ENCODE data around the gene CDH26. TPM values are rescaled to one million over a fixed set of nuclear protein-coding genes. Genes with fewer than 3 reads are reported as not detected.

CDH26 gene
- total and polyA plus RNA-seq, 2 experiments from 2014 or later, result 2.0 TPM

- no peak overlapping the region for H3K4me2 ChIP-seq
- no peak for DNase-seq (ENCODE audit: low spot score)
- H3K27ac Mint-ChIP-seq, result no peak overlapping the region
Measured at GRCh38 chr20:59987135-59987534, 28.9 kb downstream of the CDH26 start.

More at GRCh38 chr20:59987135-59987534, 28.9 kb downstream of the CDH26 start:
- no peaks in the 10 kb centered on the region for H3K36me3 ChIP-seq (ENCODE audit: insufficient read depth)
- no peaks in the 10 kb centered on the region for H3F3A ChIP-seq (replicated peaks; ENCODE audit: low read depth)
- H3K4me1 ChIP-seq (ENCODE audit: insufficient read depth), result peaks cover 5% of the 10 kb centered on the region
- peaks cover 3% of the 10 kb centered on the region for H3K27me3 Mint-ChIP-seq (ENCODE audit: insufficient read depth, low read depth, poor library complexity)
- no peak for ATAC-seq
- TF ChIP-seq REST (IDR thresholded peaks at IDR 0.05; ENCODE audit: unreplicated experiment), result no peak
- TF ChIP-seq ZNF331 (CRISPR knock-in tag; IDR thresholded peaks at IDR 0.05; ENCODE audit: low read depth), result no peak
- TF ChIP-seq, protein P1, sequence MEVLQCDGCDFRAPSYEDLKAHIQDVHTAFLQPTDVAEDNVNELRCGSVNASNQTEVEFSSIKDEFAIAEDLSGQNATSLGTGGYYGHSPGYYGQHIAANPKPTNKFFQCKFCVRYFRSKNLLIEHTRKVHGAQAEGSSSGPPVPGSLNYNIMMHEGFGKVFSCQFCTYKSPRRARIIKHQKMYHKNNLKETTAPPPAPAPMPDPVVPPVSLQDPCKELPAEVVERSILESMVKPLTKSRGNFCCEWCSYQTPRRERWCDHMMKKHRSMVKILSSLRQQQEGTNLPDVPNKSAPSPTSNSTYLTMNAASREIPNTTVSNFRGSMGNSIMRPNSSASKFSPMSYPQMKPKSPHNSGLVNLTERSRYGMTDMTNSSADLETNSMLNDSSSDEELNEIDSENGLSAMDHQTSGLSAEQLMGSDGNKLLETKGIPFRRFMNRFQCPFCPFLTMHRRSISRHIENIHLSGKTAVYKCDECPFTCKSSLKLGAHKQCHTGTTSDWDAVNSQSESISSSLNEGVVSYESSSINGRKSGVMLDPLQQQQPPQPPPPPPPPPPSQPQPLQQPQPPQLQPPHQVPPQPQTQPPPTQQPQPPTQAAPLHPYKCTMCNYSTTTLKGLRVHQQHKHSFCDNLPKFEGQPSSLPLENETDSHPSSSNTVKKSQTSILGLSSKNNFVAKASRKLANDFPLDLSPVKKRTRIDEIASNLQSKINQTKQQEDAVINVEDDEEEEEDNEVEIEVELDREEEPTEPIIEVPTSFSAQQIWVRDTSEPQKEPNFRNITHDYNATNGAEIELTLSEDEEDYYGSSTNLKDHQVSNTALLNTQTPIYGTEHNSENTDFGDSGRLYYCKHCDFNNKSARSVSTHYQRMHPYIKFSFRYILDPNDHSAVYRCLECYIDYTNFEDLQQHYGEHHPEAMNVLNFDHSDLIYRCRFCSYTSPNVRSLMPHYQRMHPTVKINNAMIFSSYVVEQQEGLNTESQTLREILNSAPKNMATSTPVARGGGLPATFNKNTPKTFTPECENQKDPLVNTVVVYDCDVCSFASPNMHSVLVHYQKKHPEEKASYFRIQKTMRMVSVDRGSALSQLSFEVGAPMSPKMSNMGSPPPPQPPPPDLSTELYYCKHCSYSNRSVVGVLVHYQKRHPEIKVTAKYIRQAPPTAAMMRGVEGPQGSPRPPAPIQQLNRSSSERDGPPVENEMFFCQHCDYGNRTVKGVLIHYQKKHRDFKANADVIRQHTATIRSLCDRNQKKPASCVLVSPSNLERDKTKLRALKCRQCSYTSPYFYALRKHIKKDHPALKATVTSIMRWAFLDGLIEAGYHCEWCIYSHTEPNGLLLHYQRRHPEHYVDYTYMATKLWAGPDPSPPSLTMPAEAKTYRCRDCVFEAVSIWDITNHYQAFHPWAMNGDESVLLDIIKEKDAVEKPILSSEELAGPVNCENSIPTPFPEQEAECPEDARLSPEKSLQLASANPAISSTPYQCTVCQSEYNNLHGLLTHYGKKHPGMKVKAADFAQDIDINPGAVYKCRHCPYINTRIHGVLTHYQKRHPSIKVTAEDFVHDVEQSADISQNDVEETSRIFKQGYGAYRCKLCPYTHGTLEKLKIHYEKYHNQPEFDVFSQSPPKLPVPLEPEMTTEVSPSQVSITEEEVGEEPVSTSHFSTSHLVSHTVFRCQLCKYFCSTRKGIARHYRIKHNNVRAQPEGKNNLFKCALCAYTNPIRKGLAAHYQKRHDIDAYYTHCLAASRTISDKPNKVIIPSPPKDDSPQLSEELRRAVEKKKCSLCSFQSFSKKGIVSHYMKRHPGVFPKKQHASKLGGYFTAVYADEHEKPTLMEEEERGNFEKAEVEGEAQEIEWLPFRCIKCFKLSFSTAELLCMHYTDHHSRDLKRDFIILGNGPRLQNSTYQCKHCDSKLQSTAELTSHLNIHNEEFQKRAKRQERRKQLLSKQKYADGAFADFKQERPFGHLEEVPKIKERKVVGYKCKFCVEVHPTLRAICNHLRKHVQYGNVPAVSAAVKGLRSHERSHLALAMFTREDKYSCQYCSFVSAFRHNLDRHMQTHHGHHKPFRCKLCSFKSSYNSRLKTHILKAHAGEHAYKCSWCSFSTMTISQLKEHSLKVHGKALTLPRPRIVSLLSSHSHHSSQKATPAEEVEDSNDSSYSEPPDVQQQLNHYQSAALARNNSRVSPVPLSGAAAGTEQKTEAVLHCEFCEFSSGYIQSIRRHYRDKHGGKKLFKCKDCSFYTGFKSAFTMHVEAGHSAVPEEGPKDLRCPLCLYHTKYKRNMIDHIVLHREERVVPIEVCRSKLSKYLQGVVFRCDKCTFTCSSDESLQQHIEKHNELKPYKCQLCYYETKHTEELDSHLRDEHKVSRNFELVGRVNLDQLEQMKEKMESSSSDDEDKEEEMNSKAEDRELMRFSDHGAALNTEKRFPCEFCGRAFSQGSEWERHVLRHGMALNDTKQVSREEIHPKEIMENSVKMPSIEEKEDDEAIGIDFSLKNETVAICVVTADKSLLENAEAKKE (CRISPR knock-in tag; IDR thresholded peaks at IDR 0.05), result no peak
- TF ChIP-seq EZH2 (IDR thresholded peaks at IDR 0.05; ENCODE audit: low read depth, unreplicated experiment), result no peak
- TF ChIP-seq CREB1 (CRISPR knock-in tag; IDR thresholded peaks at IDR 0.05; ENCODE audit: low read depth), result no peak
- TF ChIP-seq STAT1 (IDR thresholded peaks at IDR 0.05; ENCODE audit: unreplicated experiment), result no peak
- TF ChIP-seq ZNF114 (CRISPR knock-in tag; IDR thresholded peaks at IDR 0.05), result no peak
- no peak for TF ChIP-seq POLR2AphosphoS5 (IDR thresholded peaks at IDR 0.05; ENCODE audit: low read depth)
- TF ChIP-seq NANOG (IDR thresholded peaks at IDR 0.05; ENCODE audit: borderline replicate concordance), result no peak
- no peak for TF ChIP-seq CTCF (conservative IDR thresholded peaks at IDR 0.05; ENCODE audit: low read depth in 2 of 2)
- TF ChIP-seq EZH2phosphoT487 (IDR thresholded peaks at IDR 0.05; ENCODE audit: unreplicated experiment), result no peak
- no peak for TF ChIP-seq ETS1 (IDR thresholded peaks at IDR 0.05)
- no peak for TF ChIP-seq JUNB (IDR thresholded peaks at IDR 0.05; ENCODE audit: unreplicated experiment)
- peaks cover 19% of the 10 kb centered on the region for H3K4me1 Mint-ChIP-seq
- no peaks in the 10 kb centered on the region for H3K27me3 ChIP-seq (ENCODE audit: insufficient read depth)
- no peak overlapping the region; the same call in 1 of the 2 replicates for H2AFZ ChIP-seq
- no peaks in the 10 kb centered on the region; the same call in 2 of the 3 replicates for H3K9me3 Mint-ChIP-seq
- H3K4me3 ChIP-seq, result no peak overlapping the region
- H3K36me3 Mint-ChIP-seq (ENCODE audit: low read depth), result 0 out of 3 replicates have a peak, but pooled peaks cover 4% of the 10 kb centered on the region
- H3K9me2 ChIP-seq (ENCODE audit: insufficient read depth), result no peaks in the 10 kb centered on the region
- no peak overlapping the region for H3K27ac ChIP-seq (ENCODE audit: low read depth)
- H3K4me3 Mint-ChIP-seq, result no peak overlapping the region
- H4K20me1 ChIP-seq (replicated peaks; ENCODE audit: insufficient read depth), result no peaks in the 10 kb centered on the region
- no peaks in the 10 kb centered on the region for H3K79me2 ChIP-seq (replicated peaks; ENCODE audit: insufficient read depth)
